ENCODE data around the gene TRMT112.

Gene TRMT112

DNA sequence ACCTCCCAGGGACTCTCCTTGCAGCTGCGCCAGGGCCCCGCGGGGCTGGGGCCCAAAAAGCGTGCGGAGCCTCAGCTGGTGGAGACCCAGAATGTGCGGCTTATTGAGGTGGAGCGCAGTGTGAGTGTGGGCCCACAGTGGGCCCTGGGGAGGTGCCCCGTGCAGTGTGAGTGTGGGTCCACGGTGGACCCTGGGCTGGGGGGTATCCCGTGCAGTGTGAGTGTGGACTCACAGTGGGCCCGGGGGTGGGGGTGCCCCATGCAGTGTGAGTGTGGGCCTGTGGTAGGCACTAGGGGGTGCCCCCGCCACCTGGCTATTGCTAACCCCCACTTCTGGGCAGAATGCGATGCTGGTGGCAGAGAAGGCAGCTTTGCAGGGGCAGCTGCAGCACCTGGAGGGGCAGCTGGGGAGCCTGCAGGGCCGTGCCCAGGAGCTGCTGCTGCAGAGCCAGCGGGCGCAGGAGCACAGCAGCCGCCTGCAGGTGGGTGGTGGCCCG is 33.8 kb upstream of the TRMT112 start:
- 96% methylated on average over 16 of the region's 18 CpGs for WGBS (ENCODE audit: insufficient coverage)
- Histone ChIP-seq H3K4me1 (ENCODE audit: control extremely low read depth in 1 of 4, control insufficient read depth in 4 of 4, insufficient read depth in 4 of 4, low read length in 3 of 4) (peaks cover 0 to 26% (median 12%) of the 10 kb centered on the region in 4 experiments), H3K4me3 (ENCODE audit: control insufficient read depth in 1 of 7, extremely low read depth in 1 of 7, insufficient read depth in 4 of 7, low read depth in 2 of 7, low read length in 6 of 7) (no peak overlapping the region), H3K27ac (ENCODE audit: insufficient read depth in 1 of 2, low read depth in 1 of 2, low read length in 2 of 2, poor library complexity in 1 of 2, severe bottlenecking in 2 of 2) (no peak overlapping the region), H3K27me3 (replicated peaks in 2 of 5; ENCODE audit: control insufficient read depth in 4 of 5, insufficient read depth in 5 of 5, low read length in 4 of 5) (no peaks in the 10 kb centered on the region), H3K36me3 (ENCODE audit: control insufficient read depth in 4 of 4, insufficient read depth in 4 of 4, low read length in 3 of 4) (no peaks in the 10 kb centered on the region), H3K9me3 (ENCODE audit: control extremely low read depth in 1 of 5, control insufficient read depth in 4 of 5, insufficient read depth in 2 of 5, low read depth in 1 of 5, low read length in 4 of 5) (no peaks in the 10 kb centered on the region)
- ChIA-PET CTCF (interaction anchor here (1.1 to 10.8 kb wide), 4 partner anchors 6 to 42 kb away, joined by 3 to 154 read pairs (median 70); partner anchors contain the start of genes CCDC88B, PRDX5 and TRMT112), POLR2A (interaction anchor here (0.6 kb wide), 1 partner anchor 11 kb away, joined by 4 read pairs; the partner anchor contains the start of gene CCDC88B)
- no peak for DNase-seq

DNA sequence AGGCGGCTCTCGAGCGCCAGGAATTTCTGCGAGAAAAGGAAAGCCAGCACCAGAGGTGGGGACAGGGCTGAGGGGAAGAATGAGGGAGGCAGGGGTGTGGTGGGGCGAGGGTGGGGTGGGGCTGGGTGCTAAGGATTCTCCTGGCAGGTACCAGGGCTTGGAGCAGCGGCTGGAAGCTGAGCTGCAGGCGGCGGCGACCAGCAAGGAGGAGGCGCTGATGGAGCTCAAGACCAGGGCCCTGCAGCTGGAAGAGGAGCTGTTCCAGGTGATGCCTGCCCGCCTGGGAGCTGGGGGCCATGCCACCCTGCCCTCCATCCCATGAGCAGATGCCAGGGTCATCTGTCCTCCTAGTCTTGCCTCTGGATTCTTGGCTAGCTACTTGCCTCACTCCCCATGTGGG is 32.0 kb upstream of the TRMT112 start:
- peaks cover 0 to 13% (median 3%) of the 10 kb centered on the region in 4 experiments for H3K4me1 ChIP-seq (ENCODE audit: control extremely low read depth in 1 of 4, control insufficient read depth in 4 of 4, insufficient read depth in 4 of 4, low read length in 3 of 4)
- no peaks in the 10 kb centered on the region for H3K27me3 ChIP-seq (replicated peaks in 2 of 5; ENCODE audit: control insufficient read depth in 4 of 5, insufficient read depth in 5 of 5, low read length in 4 of 5)
- H3K27ac ChIP-seq (ENCODE audit: insufficient read depth in 1 of 2, low read depth in 1 of 2, low read length in 2 of 2, poor library complexity in 1 of 2, severe bottlenecking in 2 of 2): no peak overlapping the region
- H3K9me3 ChIP-seq (ENCODE audit: control extremely low read depth in 1 of 5, control insufficient read depth in 4 of 5, insufficient read depth in 2 of 5, low read depth in 1 of 5, low read length in 4 of 5): no peaks in the 10 kb centered on the region
- no peak overlapping the region for H3K4me3 ChIP-seq (ENCODE audit: control insufficient read depth in 1 of 7, extremely low read depth in 1 of 7, insufficient read depth in 4 of 7, low read depth in 2 of 7, low read length in 6 of 7)
- DNase-seq: no peak
- 96% methylated on average over 7 of the region's 11 CpGs for WGBS (ENCODE audit: insufficient coverage)
- H3K36me3 ChIP-seq (ENCODE audit: control insufficient read depth in 4 of 4, insufficient read depth in 4 of 4, low read length in 3 of 4): peaks cover 0 to 6% (median 2%) of the 10 kb centered on the region in 4 experiments
- ChIA-PET POLR2A (no interaction called here), CTCF (interaction anchor here (1.2 to 10.9 kb wide), 4 partner anchors 7 to 20 kb away, joined by 3 to 154 read pairs (median 70); partner anchors contain the start of gene RPS6KA4)

DNA sequence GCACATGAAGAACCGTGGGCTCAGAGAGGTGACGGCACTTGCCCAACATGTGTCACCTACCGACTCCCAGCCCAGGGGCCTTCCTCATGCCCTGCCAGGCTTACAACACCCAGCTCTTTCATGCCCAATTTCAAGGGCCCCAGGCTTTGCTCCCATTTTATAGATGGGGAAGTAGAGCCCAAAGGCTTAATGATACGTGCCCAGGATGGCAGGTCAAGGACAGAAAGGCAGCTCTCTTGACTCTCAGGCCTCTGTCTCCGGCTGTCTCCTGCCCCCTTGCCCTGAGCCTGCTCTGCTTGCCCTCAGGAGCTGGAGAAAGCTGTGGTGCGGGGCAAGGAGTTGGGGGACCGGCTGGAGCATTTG is 31.6 kb upstream of the TRMT112 start:
- H3K27ac ChIP-seq (ENCODE audit: insufficient read depth in 1 of 2, low read depth in 1 of 2, low read length in 2 of 2, poor library complexity in 1 of 2, severe bottlenecking in 2 of 2): no peak overlapping the region
- CTCF ChIA-PET: interaction anchor here (0.6 to 10.9 kb wide), 4 partner anchors 7 to 38 kb away, joined by 3 to 154 read pairs (median 70); partner anchors contain the start of gene RPS6KA4
- 92% methylated on average over 6 of the region's 7 CpGs for WGBS (ENCODE audit: insufficient coverage)
- POLR2A ChIA-PET: no interaction called here
- H3K4me1 ChIP-seq (ENCODE audit: control extremely low read depth in 1 of 4, control insufficient read depth in 4 of 4, insufficient read depth in 4 of 4, low read length in 3 of 4): peaks cover 0 to 9% (median 2%) of the 10 kb centered on the region in 4 experiments
- no peaks in the 10 kb centered on the region for H3K27me3 ChIP-seq (replicated peaks in 2 of 5; ENCODE audit: control insufficient read depth in 4 of 5, insufficient read depth in 5 of 5, low read length in 4 of 5)
- H3K4me3 ChIP-seq (ENCODE audit: control insufficient read depth in 1 of 7, extremely low read depth in 1 of 7, insufficient read depth in 4 of 7, low read depth in 2 of 7, low read length in 6 of 7): no peak overlapping the region
- no peak for DNase-seq
- H3K36me3 ChIP-seq (ENCODE audit: control insufficient read depth in 4 of 4, insufficient read depth in 4 of 4, low read length in 3 of 4): peaks cover 0 to 7% (median 3%) of the 10 kb centered on the region in 4 experiments
- no peaks in the 10 kb centered on the region for H3K9me3 ChIP-seq (ENCODE audit: control extremely low read depth in 1 of 5, control insufficient read depth in 4 of 5, insufficient read depth in 2 of 5, low read depth in 1 of 5, low read length in 4 of 5)

DNA sequence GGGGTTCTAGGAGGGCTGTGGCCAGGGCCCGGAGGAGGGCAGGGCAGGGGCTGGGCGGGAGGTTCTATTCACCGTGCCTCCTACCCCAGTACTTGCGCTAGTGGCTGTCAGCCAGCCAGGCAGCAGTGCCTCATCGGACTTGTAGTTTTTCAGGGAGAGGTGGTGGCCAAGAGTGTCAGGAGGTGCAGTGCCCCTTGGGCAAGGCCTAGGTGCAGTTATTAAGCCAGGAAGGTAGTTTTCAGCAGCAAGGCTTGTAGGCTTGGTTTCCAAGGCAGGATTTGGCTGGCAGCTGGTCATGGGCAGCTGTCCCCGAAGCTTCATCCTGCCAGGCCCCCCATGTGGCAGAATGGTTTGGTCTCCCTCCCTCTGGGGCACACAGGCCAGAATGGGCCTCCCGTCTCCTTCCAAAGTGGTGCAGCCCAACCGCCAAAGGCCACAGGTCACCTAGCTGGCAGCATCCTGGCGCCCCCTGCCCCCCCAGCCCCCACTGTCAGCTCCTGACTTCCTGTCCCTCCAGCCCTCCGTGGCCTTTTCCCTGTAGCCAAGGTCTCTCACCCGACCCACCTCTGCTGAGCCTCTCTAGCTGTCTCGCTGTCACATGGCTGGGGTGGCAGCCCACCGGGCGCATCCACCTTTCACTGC is 31.1 kb upstream of the TRMT112 start:
- Histone ChIP-seq H3K27me3 (replicated peaks in 2 of 5; ENCODE audit: control insufficient read depth in 4 of 5, insufficient read depth in 5 of 5, low read length in 4 of 5) (no peaks in the 10 kb centered on the region), H3K9me3 (ENCODE audit: control extremely low read depth in 1 of 5, control insufficient read depth in 4 of 5, insufficient read depth in 2 of 5, low read depth in 1 of 5, low read length in 4 of 5) (no peaks in the 10 kb centered on the region), H3K4me1 (ENCODE audit: control extremely low read depth in 1 of 4, control insufficient read depth in 4 of 4, insufficient read depth in 4 of 4, low read length in 3 of 4) (peaks cover 0 to 8% (median 2%) of the 10 kb centered on the region in 4 experiments), H3K36me3 (ENCODE audit: control insufficient read depth in 4 of 4, insufficient read depth in 4 of 4, low read length in 3 of 4) (peaks cover 0 to 11% (median 3%) of the 10 kb centered on the region in 4 experiments), H3K4me3 (ENCODE audit: control insufficient read depth in 1 of 7, extremely low read depth in 1 of 7, insufficient read depth in 4 of 7, low read depth in 2 of 7, low read length in 6 of 7) (no peak overlapping the region), H3K27ac (ENCODE audit: insufficient read depth in 1 of 2, low read depth in 1 of 2, low read length in 2 of 2, poor library complexity in 1 of 2, severe bottlenecking in 2 of 2) (no peak overlapping the region)
- CTCF ChIA-PET: interaction anchor here (0.6 to 10.9 kb wide), 5 partner anchors 8 to 37 kb away, joined by 3 to 154 read pairs (median 4); partner anchors contain the start of genes PRDX5, RPS6KA4 and TRMT112
- POLR2A ChIA-PET: no interaction called here
- DNase-seq: no peak
- WGBS (ENCODE audit: insufficient coverage): 94% methylated on average over 12 of the region's 14 CpGs

DNA sequence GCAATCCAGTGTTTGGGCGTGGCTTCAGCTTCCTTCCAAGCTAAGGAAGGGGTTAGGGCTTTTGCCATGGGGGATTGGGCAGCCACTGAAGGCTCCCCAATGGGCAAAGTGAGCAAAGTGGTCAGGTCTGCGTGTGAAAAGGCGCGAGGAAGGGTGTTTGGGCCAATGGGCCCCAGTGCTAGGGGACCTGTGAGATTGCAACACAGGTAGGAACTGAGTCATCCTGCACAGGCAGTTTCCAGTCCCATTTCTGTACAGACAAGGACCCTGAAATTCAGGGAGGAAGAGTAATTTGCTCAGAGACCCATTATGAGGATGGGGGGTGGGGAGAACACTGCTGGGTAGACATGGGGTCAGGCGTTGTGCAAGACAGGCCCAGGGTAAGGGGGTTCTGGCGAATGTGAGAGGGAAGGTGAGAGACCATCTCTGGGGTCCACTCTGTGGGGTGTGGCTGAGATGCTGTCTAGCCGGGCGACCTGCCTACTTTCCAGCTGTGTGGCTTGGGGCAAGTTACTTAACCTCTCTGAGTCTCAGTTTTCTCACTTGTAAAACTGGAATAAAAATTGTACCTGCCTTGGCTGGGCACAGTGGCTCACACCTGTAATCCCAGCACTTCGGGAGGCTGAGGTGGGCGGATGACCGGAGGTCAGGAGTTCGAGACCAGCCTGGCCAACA is 30.0 kb upstream of the TRMT112 start:
- CTCF ChIA-PET: interaction anchor here (0.9 to 10.9 kb wide), 4 partner anchors 9 to 30 kb away, joined by 3 to 154 read pairs (median 70); partner anchors contain the start of genes PRDX5, RPS6KA4 and TRMT112
- Histone ChIP-seq H3K36me3 (ENCODE audit: control insufficient read depth in 4 of 4, insufficient read depth in 4 of 4, low read length in 3 of 4) (peaks cover 0 to 11% (median 4%) of the 10 kb centered on the region in 4 experiments), H3K9me3 (ENCODE audit: control extremely low read depth in 1 of 5, control insufficient read depth in 4 of 5, insufficient read depth in 2 of 5, low read depth in 1 of 5, low read length in 4 of 5) (no peaks in the 10 kb centered on the region), H3K27me3 (replicated peaks in 2 of 5; ENCODE audit: control insufficient read depth in 4 of 5, insufficient read depth in 5 of 5, low read length in 4 of 5) (no peaks in the 10 kb centered on the region), H3K4me1 (ENCODE audit: control extremely low read depth in 1 of 4, control insufficient read depth in 4 of 4, insufficient read depth in 4 of 4, low read length in 3 of 4) (peaks cover 0 to 14% (median 5%) of the 10 kb centered on the region in 4 experiments), H3K4me3 (ENCODE audit: control insufficient read depth in 1 of 7, extremely low read depth in 1 of 7, insufficient read depth in 4 of 7, low read depth in 2 of 7, low read length in 6 of 7) (no peak overlapping the region), H3K27ac (ENCODE audit: insufficient read depth in 1 of 2, low read depth in 1 of 2, low read length in 2 of 2, poor library complexity in 1 of 2, severe bottlenecking in 2 of 2) (no peak overlapping the region)
- POLR2A ChIA-PET: no interaction called here
- 73% methylated on average over 6 of the region's 12 CpGs for WGBS (ENCODE audit: insufficient coverage)
- DNase-seq: peak in 1 of 3 donors; percentile 22

- H3K9me3 ChIP-seq (ENCODE audit: control extremely low read depth in 1 of 5, control insufficient read depth in 4 of 5, insufficient read depth in 2 of 5, low read depth in 1 of 5, low read length in 4 of 5): no peaks in the 10 kb centered on the region
- WGBS (ENCODE audit: insufficient coverage): 99% methylated on average over 27 of the region's 28 CpGs
- no peaks in the 10 kb centered on the region for H3K27me3 ChIP-seq (replicated peaks in 2 of 5; ENCODE audit: control insufficient read depth in 4 of 5, insufficient read depth in 5 of 5, low read length in 4 of 5)
- H3K36me3 ChIP-seq (ENCODE audit: control insufficient read depth in 4 of 4, insufficient read depth in 4 of 4, low read length in 3 of 4): peaks cover 0 to 11% (median 4%) of the 10 kb centered on the region in 4 experiments
- peaks cover 0 to 40% (median 30%) of the 10 kb centered on the region in 4 experiments for H3K4me1 ChIP-seq (ENCODE audit: control extremely low read depth in 1 of 4, control insufficient read depth in 4 of 4, insufficient read depth in 4 of 4, low read length in 3 of 4)
- DNase-seq: no peak
- H3K27ac ChIP-seq (ENCODE audit: insufficient read depth in 1 of 2, low read depth in 1 of 2, low read length in 2 of 2, poor library complexity in 1 of 2, severe bottlenecking in 2 of 2): no peak overlapping the region
- no peak overlapping the region for H3K4me3 ChIP-seq (ENCODE audit: control insufficient read depth in 1 of 7, extremely low read depth in 1 of 7, insufficient read depth in 4 of 7, low read depth in 2 of 7, low read length in 6 of 7)
- POLR2A ChIA-PET: no interaction called here
- CTCF ChIA-PET: interaction anchor here (1.0 to 10.9 kb wide), 5 partner anchors 9 to 41 kb away, joined by 4 to 154 read pairs (median 4); partner anchors contain the start of genes PRDX5, RPS6KA4 and TRMT112
These were observed 27.4 kb upstream of the TRMT112 start for GRCh38 chr11:64344787-64345186.
